Measurements from ENCODE around the gene NFYC.
"Not testable (repeated sequence)": the region's sequence is repeated elsewhere in the genome, so short reads cannot be mapped to it uniquely, and the experiment has no call there.

- TF ChIP-seq CTCF, POLR2A (IDR thresholded peaks at IDR 0.05): not testable (repeated sequence)
These were observed 37.9 kb downstream of the NFYC start for GRCh38 chr1:40729316-40729862.
